Keratinocyte (primary cell): ENCODE measurements around the gene RERE.

ENCODE experiments used
- EZH2 ChIP-seq: IDR thresholded peaks from one replicate; pipeline ENCODE4 v1.6.1; 2012; ENCODE audit warnings: inconsistent platforms, mild to moderate bottlenecking, low read length, moderate library complexity
- TF ChIP-seq, protein P1 (sequence below), 3 experiments: IDR thresholded peaks in 1 of 3; conservative IDR thresholded peaks in 1 of 3; optimal IDR thresholded peaks in 1 of 3; 2 replicates in 2 of 3; 3 replicates in 1 of 3; pipeline versions ENCODE3 to v1.5.1; 2011; ENCODE audit warnings: low read length in 3 of 3, mild to moderate bottlenecking in 3 of 3, moderate library complexity in 2 of 3, control low read depth in 1 of 3, inconsistent platforms in 1 of 3; ENCODE audit not compliant: insufficient read depth in 2 of 3; ENCODE audit errors: extremely low read depth in 1 of 3

DNA sequence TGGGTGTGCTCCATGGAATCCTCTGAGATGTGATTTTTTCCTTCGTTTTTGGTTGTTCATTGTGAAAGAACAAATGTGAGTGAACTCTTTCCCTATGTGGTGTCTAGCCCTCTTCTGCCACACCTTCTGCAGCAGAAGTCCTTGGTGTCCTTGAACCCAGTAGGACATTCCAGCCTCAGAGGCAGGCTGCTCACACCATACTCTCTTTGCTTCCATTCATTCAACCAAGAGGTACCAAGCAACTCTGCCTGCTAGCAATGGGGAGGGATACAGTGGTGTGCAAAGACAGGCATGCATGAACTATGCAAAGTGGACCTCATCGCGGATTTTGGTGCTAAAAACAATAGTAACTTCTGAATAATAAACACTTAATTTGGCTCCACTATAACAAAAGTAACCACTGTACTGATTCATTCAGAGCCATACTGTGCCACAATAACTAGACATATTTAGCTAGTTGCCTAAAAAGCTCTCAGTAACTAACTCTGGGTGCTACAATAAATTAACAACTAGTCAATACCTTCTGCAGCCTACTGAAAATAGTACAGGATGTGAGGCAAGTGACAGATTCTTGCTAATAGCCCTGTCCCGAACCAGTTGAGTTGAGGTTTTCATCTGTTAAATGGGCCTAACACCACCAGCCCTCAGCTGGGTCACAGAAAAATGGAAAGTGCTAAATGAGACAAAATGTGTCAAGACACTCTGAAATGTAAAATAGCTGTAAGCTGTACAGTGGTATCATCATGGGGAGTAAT, 344.1 kb downstream of the RERE start:
- TF ChIP-seq, protein P1, sequence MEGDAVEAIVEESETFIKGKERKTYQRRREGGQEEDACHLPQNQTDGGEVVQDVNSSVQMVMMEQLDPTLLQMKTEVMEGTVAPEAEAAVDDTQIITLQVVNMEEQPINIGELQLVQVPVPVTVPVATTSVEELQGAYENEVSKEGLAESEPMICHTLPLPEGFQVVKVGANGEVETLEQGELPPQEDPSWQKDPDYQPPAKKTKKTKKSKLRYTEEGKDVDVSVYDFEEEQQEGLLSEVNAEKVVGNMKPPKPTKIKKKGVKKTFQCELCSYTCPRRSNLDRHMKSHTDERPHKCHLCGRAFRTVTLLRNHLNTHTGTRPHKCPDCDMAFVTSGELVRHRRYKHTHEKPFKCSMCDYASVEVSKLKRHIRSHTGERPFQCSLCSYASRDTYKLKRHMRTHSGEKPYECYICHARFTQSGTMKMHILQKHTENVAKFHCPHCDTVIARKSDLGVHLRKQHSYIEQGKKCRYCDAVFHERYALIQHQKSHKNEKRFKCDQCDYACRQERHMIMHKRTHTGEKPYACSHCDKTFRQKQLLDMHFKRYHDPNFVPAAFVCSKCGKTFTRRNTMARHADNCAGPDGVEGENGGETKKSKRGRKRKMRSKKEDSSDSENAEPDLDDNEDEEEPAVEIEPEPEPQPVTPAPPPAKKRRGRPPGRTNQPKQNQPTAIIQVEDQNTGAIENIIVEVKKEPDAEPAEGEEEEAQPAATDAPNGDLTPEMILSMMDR (optimal IDR thresholded peaks at IDR 0.05 in 1 of 3, IDR thresholded peaks at IDR 0.05 in 1 of 3, conservative IDR thresholded peaks at IDR 0.05 in 1 of 3; ENCODE audit: extremely low read depth in 1 of 3, insufficient read depth in 2 of 3, low read length in 3 of 3) = no peak
- no peak for TF ChIP-seq EZH2
